Measurements from ENCODE around the gene TBC1D2. TPM values are rescaled to one million over a fixed set of nuclear protein-coding genes. Genes with fewer than 3 reads are reported as not detected.

Gene TBC1D2
- total RNA-seq, 1 donor from 2014 or later: 0.52 TPM

DNA sequence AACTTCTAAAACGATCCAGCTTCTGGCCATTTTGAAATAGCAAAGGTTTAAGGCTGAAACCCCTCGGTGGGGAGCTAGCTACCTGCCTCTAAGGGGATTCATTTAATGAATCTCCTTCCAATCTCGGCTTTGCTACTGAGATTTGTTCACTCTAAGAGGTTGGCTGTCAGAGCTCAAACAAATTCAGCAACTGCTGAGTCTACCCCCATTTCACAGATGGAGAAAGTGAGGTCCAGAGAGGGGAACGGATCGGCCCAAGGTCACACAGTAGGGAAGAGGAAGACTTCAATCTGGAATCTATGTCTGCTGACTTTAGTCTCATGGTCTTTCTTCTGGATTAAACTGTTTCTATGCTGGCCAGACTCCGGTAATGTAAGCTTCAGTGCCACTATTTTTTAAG, 66.0 kb downstream of the TBC1D2 start:
- Histone ChIP-seq H3K9ac (ENCODE audit: low read depth in 1 of 3, low read length in 3 of 3) (no peak overlapping the region), H3K4me1 (ENCODE audit: control insufficient read depth in 3 of 3, insufficient read depth in 3 of 3, low read length in 3 of 3) (peaks cover 5 to 13% (median 8%) of the 10 kb centered on the region in 3 donors), H3K27me3 (ENCODE audit: control insufficient read depth in 3 of 3, insufficient read depth in 3 of 3, low read length in 3 of 3) (peaks cover 3 to 11% (median 6%) of the 10 kb centered on the region in 3 donors), H3K4me3 (ENCODE audit: low read length in 3 of 3) (no peak overlapping the region), H3K27ac (ENCODE audit: low read depth, low read length) (no peak overlapping the region), H3K36me3 (ENCODE audit: control insufficient read depth in 3 of 3, insufficient read depth in 3 of 3, low read length in 3 of 3) (no peaks in the 10 kb centered on the region), H3K9me3 (ENCODE audit: control insufficient read depth in 3 of 3, low read length in 3 of 3) (no peaks in the 10 kb centered on the region)

DNA sequence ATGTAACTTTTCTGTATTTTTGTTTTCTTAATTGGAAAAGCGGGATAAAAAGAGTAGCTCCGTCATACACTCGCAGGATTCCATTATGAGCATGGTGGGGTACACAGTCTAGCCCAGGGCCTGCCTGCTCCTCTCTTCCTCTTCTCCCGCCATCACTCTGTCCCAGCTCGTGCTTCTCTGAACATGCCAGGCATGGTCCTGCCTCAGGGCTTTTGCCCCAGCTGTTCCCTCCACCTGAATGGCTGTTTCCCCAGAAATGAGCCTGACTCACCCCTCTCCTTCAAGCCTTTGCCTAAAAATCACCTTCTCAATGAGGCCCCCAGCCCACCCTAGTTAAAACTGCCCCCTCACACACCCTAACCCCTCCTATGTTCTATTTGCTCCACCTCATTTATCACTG, 67.5 kb downstream of the TBC1D2 start:
- Histone ChIP-seq H3K9ac (ENCODE audit: low read depth in 1 of 3, low read length in 3 of 3) (no peak overlapping the region), H3K27ac (ENCODE audit: low read depth, low read length) (no peak overlapping the region), H3K4me3 (ENCODE audit: low read length in 3 of 3) (no peak overlapping the region), H3K4me1 (ENCODE audit: control insufficient read depth in 3 of 3, insufficient read depth in 3 of 3, low read length in 3 of 3) (peaks cover under 1 to 8% (median 5%) of the 10 kb centered on the region in 3 donors), H3K9me3 (ENCODE audit: control insufficient read depth in 3 of 3, low read length in 3 of 3) (no peaks in the 10 kb centered on the region), H3K36me3 (ENCODE audit: control insufficient read depth in 3 of 3, insufficient read depth in 3 of 3, low read length in 3 of 3) (no peaks in the 10 kb centered on the region), H3K27me3 (ENCODE audit: control insufficient read depth in 3 of 3, insufficient read depth in 3 of 3, low read length in 3 of 3) (peaks cover 3 to 11% (median 6%) of the 10 kb centered on the region in 3 donors)

DNA sequence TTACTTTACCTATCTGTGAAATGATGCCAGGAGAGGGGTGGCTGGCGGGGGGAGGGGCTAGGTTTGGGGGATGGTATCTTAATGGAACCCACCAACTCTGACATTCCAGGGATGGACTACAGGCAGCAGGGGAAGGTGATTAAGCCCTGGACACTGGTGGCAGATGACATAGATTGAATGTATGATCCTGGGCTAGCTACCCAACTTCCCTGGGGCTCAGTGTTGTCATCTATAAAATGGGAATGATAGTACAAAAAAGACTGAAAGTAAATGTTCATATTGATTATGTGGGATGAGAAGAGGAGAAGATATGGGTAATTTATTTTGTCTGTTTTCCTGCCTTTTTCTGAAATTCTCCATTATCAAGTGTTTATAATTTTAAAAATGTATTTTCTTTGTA, 69.2 kb downstream of the TBC1D2 start:
- Histone ChIP-seq H3K4me3 (ENCODE audit: low read length in 3 of 3) (no peak overlapping the region), H3K4me1 (ENCODE audit: control insufficient read depth in 3 of 3, insufficient read depth in 3 of 3, low read length in 3 of 3) (no peaks in the 10 kb centered on the region), H3K9me3 (ENCODE audit: control insufficient read depth in 3 of 3, low read length in 3 of 3) (no peaks in the 10 kb centered on the region), H3K9ac (ENCODE audit: low read depth in 1 of 3, low read length in 3 of 3) (no peak overlapping the region), H3K36me3 (ENCODE audit: control insufficient read depth in 3 of 3, insufficient read depth in 3 of 3, low read length in 3 of 3) (no peaks in the 10 kb centered on the region), H3K27ac (ENCODE audit: low read depth, low read length) (no peak overlapping the region), H3K27me3 (ENCODE audit: control insufficient read depth in 3 of 3, insufficient read depth in 3 of 3, low read length in 3 of 3) (peaks cover 0 to 3% (median 3%) of the 10 kb centered on the region in 3 donors)

DNA sequence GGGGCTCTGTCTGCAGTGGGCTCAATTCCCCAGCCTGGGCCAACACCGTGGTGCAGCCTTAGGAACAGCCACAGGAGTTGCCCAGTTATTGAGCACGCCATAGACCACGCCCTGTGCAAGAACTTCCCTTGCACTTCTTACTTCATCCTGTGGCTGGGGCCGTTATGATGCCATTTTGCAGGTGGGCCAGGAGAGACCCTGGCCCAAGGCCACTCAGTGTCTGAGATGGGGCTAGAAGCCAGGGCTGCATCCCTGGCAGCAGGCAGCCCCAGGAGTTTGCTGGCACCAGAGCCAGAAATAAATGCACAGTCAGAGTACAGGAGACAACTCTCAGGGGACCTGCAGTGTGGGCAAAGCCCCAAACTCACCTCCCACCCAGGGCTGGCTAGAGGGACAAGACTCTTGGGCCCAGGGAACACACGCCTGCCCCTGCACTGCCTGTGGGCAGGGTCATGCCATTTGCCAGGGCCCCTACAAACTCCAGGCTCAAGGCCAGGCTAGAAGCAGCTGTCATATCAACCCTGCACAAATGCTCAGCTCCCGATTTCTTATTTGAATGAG, 69.8 kb downstream of the TBC1D2 start:
- Histone ChIP-seq H3K9ac (ENCODE audit: low read depth in 1 of 3, low read length in 3 of 3) (no peak overlapping the region), H3K27me3 (ENCODE audit: control insufficient read depth in 3 of 3, insufficient read depth in 3 of 3, low read length in 3 of 3) (peaks cover 0 to 3% (median 0%) of the 10 kb centered on the region in 3 donors), H3K9me3 (ENCODE audit: control insufficient read depth in 3 of 3, low read length in 3 of 3) (no peaks in the 10 kb centered on the region), H3K27ac (ENCODE audit: low read depth, low read length) (no peak overlapping the region), H3K4me3 (ENCODE audit: low read length in 3 of 3) (no peak overlapping the region), H3K4me1 (ENCODE audit: control insufficient read depth in 3 of 3, insufficient read depth in 3 of 3, low read length in 3 of 3) (no peaks in the 10 kb centered on the region), H3K36me3 (ENCODE audit: control insufficient read depth in 3 of 3, insufficient read depth in 3 of 3, low read length in 3 of 3) (no peaks in the 10 kb centered on the region)

DNA sequence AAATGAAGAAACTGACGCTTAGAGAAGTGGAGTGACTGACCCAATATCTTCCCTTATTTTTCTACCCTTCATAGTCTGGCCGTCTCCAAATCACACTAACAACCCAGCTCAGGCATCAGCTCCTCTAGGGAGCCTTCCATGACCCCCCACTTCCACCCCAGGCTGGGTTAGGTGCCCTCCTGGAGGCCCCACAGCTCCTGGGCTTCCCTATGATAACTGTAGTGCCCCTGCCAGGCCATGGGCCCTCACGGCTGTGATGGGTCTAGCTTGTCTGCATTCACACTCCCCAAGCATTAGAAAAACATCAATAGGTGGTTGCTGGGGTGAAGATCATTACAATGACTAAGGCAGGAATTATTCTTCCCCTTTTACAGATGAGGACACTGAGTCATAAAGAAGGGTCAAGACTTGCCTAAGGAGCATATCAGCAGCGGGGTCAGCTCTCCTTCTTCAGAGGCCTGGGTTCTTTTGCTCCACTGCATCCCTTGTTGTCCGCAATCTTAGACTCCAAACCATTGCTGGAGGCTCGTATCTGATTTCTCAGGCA, 70.4 kb downstream of the TBC1D2 start:
- no peaks in the 10 kb centered on the region for H3K36me3 ChIP-seq (ENCODE audit: control insufficient read depth in 3 of 3, insufficient read depth in 3 of 3, low read length in 3 of 3)
- H3K9me3 ChIP-seq (ENCODE audit: control insufficient read depth in 3 of 3, low read length in 3 of 3): no peaks in the 10 kb centered on the region
- H3K4me3 ChIP-seq (ENCODE audit: low read length in 3 of 3): no peak overlapping the region
- H3K27me3 ChIP-seq (ENCODE audit: control insufficient read depth in 3 of 3, insufficient read depth in 3 of 3, low read length in 3 of 3): peaks cover 0 to 3% (median 1%) of the 10 kb centered on the region in 3 donors
- no peak overlapping the region for H3K9ac ChIP-seq (ENCODE audit: low read depth in 1 of 3, low read length in 3 of 3)
- no peaks in the 10 kb centered on the region for H3K4me1 ChIP-seq (ENCODE audit: control insufficient read depth in 3 of 3, insufficient read depth in 3 of 3, low read length in 3 of 3)
- H3K27ac ChIP-seq (ENCODE audit: low read depth, low read length): no peak overlapping the region

DNA sequence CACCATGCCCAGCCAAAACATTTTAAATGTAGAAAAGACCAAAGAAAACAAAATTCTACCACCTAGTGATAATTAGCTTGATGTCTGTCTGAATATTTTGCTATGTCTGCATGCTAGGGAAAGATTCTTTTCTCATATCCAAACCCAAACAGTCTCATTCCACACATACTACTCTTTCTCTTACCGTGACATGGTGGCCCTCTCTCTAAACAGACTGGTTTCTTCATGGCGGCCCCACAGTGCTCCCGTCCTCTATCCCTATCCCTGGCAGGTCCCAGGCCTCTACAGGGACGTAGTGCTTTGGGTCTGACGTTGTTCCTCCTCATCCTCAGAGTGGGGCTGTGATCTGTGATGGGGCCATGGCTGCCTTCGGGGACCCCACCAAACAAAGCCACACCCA, 71.1 kb downstream of the TBC1D2 start:
- H3K4me3 ChIP-seq (ENCODE audit: low read length in 3 of 3): no peak overlapping the region
- H3K36me3 ChIP-seq (ENCODE audit: control insufficient read depth in 3 of 3, insufficient read depth in 3 of 3, low read length in 3 of 3): no peaks in the 10 kb centered on the region
- peaks cover 0 to 6% (median 4%) of the 10 kb centered on the region in 3 donors for H3K27me3 ChIP-seq (ENCODE audit: control insufficient read depth in 3 of 3, insufficient read depth in 3 of 3, low read length in 3 of 3)
- H3K4me1 ChIP-seq (ENCODE audit: control insufficient read depth in 3 of 3, insufficient read depth in 3 of 3, low read length in 3 of 3): no peaks in the 10 kb centered on the region
- H3K9ac ChIP-seq (ENCODE audit: low read depth in 1 of 3, low read length in 3 of 3): no peak overlapping the region
- no peaks in the 10 kb centered on the region for H3K9me3 ChIP-seq (ENCODE audit: control insufficient read depth in 3 of 3, low read length in 3 of 3)
- no peak overlapping the region for H3K27ac ChIP-seq (ENCODE audit: low read depth, low read length)

DNA sequence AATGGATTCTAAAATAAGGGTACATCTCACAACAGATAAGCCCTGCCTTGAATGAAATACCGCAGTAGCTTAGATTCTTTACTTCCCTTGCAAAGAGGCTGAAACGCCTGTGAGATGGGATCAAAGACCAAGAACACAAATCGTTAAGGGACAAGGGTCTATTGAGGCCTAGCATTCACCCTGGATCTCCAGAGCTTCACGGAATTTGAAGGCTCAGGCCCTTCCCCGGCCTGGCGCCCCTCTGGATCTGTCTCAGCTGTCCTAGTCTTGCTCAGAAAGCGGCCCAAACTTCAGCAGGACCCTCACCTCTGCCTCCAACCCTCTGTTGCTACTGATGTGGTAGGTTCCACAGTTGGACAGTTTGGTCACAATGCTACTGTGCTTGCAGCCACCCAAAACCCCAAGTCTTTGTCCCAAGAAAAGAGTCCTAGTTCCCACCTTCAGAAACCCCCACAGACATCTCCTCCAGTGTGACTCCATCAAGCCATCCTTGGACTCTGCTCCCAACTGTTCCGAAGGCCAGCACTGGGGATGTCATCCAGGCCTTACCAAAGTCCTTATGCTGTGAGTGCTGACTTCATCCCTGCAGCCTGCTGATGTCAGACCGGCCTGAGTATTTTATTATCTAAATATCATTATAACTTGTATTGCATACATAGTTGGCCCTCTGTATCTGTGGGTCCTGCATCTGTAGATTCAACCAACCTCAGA, 72.4 kb downstream of the TBC1D2 start:
- no peak overlapping the region for H3K4me3 ChIP-seq (ENCODE audit: low read length in 3 of 3)
- no peaks in the 10 kb centered on the region for H3K9me3 ChIP-seq (ENCODE audit: control insufficient read depth in 3 of 3, low read length in 3 of 3)
- peaks cover 0 to 7% (median 4%) of the 10 kb centered on the region in 3 donors for H3K27me3 ChIP-seq (ENCODE audit: control insufficient read depth in 3 of 3, insufficient read depth in 3 of 3, low read length in 3 of 3)
- no peak overlapping the region for H3K27ac ChIP-seq (ENCODE audit: low read depth, low read length)
- H3K9ac ChIP-seq (ENCODE audit: low read depth in 1 of 3, low read length in 3 of 3): no peak overlapping the region
- H3K4me1 ChIP-seq (ENCODE audit: control insufficient read depth in 3 of 3, insufficient read depth in 3 of 3, low read length in 3 of 3): no peaks in the 10 kb centered on the region
- H3K36me3 ChIP-seq (ENCODE audit: control insufficient read depth in 3 of 3, insufficient read depth in 3 of 3, low read length in 3 of 3): no peaks in the 10 kb centered on the region

DNA sequence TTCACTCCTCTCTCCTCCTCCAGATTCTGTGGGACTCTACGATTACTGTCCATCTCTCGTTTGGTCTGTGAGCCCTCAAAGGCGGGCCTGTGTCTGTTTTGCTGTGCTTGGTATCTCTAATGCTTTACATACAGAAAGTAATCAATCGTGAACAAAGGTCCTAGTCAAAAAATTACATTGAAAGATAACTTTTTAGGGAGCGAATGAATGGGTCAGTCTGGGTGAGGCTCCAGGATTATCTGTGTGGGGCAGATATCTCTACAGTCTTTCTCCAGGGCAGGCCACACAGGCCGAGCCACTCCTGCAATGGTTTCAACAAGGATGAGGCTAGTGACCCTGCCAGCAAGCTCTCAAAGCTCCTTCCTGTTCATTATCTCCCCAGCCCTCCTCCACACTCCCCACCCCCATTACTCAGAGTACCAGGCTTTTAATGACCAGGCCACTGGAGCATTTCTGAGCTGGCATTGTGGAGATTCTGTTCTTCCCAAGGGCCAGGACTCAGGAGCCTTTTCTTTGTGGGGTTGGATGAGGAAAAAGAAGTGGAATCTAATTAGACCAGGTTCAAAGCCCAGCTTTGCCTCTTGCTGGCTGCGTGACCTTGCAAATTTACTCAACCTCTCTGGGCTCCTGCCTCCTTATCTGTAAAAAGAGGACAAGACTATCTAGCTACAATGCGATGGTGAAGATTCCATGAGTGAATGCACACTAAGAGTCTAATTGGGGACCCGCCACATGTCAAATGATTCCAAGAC, 73.2 kb downstream of the TBC1D2 start:
- H3K4me3 ChIP-seq (ENCODE audit: low read length in 3 of 3): no peak overlapping the region
- no peaks in the 10 kb centered on the region for H3K4me1 ChIP-seq (ENCODE audit: control insufficient read depth in 3 of 3, insufficient read depth in 3 of 3, low read length in 3 of 3)

DNA sequence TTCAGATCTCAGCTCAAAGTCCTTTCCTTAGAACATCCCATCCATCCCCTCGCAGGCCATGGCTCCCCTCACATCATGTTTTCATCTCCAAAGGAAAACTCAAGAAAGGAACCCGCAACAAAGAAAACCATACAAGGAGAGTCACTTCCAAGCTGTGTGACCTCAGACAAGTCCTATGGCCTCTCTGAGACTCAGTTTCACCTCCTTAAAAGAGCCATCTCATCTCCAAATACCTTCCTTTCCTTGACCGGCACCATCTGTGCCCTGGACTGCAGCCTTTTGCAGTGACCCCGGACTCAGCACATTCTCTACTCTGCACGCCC, 73.7 kb downstream of the TBC1D2 start:
- H3K36me3 ChIP-seq (ENCODE audit: control insufficient read depth in 3 of 3, insufficient read depth in 3 of 3, low read length in 3 of 3): no peaks in the 10 kb centered on the region
- H3K9me3 ChIP-seq (ENCODE audit: control insufficient read depth in 3 of 3, low read length in 3 of 3): no peaks in the 10 kb centered on the region
- no peak overlapping the region for H3K27ac ChIP-seq (ENCODE audit: low read depth, low read length)
- H3K4me3 ChIP-seq (ENCODE audit: low read length in 3 of 3): no peak overlapping the region
- no peaks in the 10 kb centered on the region for H3K4me1 ChIP-seq (ENCODE audit: control insufficient read depth in 3 of 3, insufficient read depth in 3 of 3, low read length in 3 of 3)
- no peak overlapping the region for H3K9ac ChIP-seq (ENCODE audit: low read depth in 1 of 3, low read length in 3 of 3)
- H3K27me3 ChIP-seq (ENCODE audit: control insufficient read depth in 3 of 3, insufficient read depth in 3 of 3, low read length in 3 of 3): peaks cover 0 to 4% (median 4%) of the 10 kb centered on the region in 3 donors

More for the DNA sequence above, 73.2 kb downstream of the TBC1D2 start:
- Histone ChIP-seq H3K9ac (ENCODE audit: low read depth in 1 of 3, low read length in 3 of 3) (no peak overlapping the region), H3K36me3 (ENCODE audit: control insufficient read depth in 3 of 3, insufficient read depth in 3 of 3, low read length in 3 of 3) (no peaks in the 10 kb centered on the region), H3K9me3 (ENCODE audit: control insufficient read depth in 3 of 3, low read length in 3 of 3) (no peaks in the 10 kb centered on the region), H3K27ac (ENCODE audit: low read depth, low read length) (no peak overlapping the region), H3K27me3 (ENCODE audit: control insufficient read depth in 3 of 3, insufficient read depth in 3 of 3, low read length in 3 of 3) (peaks cover 0 to 4% (median 4%) of the 10 kb centered on the region in 3 donors)

DNA sequence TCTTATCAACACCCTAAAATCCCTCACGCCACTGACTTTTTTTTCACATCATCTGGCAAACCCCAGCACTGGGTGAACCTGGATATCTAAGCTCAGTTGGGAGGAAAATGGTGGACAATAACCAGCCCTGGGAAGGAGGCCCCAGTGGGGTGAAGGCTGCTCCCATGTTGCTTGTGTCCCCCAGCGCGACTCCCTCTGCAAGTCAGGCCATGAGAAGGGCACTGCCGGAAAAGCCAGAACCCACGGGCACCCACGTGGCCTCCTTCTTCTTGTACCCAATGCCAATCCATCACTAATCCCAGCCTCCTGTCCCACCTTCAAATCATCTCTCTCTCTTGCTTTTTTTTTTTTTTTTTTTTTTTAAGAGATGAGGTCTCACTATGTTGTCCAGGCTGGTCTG, 74.5 kb downstream of the TBC1D2 start:
- no peak overlapping the region for H3K27ac ChIP-seq (ENCODE audit: low read depth, low read length)
- peaks cover 0 to 4% (median 4%) of the 10 kb centered on the region in 3 donors for H3K27me3 ChIP-seq (ENCODE audit: control insufficient read depth in 3 of 3, insufficient read depth in 3 of 3, low read length in 3 of 3)

More for the DNA sequence above, 74.5 kb downstream of the TBC1D2 start:
- no peak overlapping the region for H3K9ac ChIP-seq (ENCODE audit: low read depth in 1 of 3, low read length in 3 of 3)
- no peak overlapping the region for H3K4me3 ChIP-seq (ENCODE audit: low read length in 3 of 3)
- H3K36me3 ChIP-seq (ENCODE audit: control insufficient read depth in 3 of 3, insufficient read depth in 3 of 3, low read length in 3 of 3): no peaks in the 10 kb centered on the region
- no peaks in the 10 kb centered on the region for H3K4me1 ChIP-seq (ENCODE audit: control insufficient read depth in 3 of 3, insufficient read depth in 3 of 3, low read length in 3 of 3)
- no peaks in the 10 kb centered on the region for H3K9me3 ChIP-seq (ENCODE audit: control insufficient read depth in 3 of 3, low read length in 3 of 3)
